ENCODE measurements around the gene DMC1. TPM values are rescaled to one million over a fixed set of nuclear protein-coding genes. Genes with fewer than 3 reads are reported as not detected.

DMC1 gene
- total RNA-seq, 1 experiment from 2014 or later: 3.2 TPM

DNA sequence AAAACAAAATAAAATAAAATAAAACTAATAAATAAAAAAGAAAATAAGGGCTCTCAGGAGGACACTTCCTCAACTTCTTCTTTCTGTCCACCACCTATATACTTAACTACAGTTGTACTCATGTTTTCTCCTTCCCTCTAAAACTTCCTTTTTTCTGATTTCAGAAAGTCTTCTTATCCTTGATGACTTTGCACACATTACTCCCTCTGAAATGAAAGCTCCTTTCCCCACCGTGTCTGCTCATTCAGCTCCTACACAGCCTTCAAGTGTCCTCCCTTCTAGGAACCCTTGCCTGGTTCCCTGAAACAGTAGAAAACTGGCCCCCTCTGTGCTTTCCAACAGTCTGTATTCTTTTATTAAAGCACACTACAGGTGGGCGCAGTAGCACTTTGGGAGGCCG, 45.6 kb downstream of the DMC1 start:
- Histone ChIP-seq H3K4me1 (ENCODE audit: control insufficient read depth, insufficient read depth, low read length) (no peaks in the 10 kb centered on the region), H3K27me3 (ENCODE audit: control insufficient read depth, insufficient read depth, low read length) (no peaks in the 10 kb centered on the region), H3K27ac (ENCODE audit: low read length) (no peak overlapping the region), H3K4me3 (ENCODE audit: low read depth in 2 of 2, low read length in 2 of 2) (no peak overlapping the region), H3K36me3 (ENCODE audit: control insufficient read depth, insufficient read depth, low read length) (no peaks in the 10 kb centered on the region), H3K9me3 (ENCODE audit: control insufficient read depth, insufficient read depth, low read depth, low read length) (no peaks in the 10 kb centered on the region)
- POLR2A ChIA-PET: no interaction called here
- CTCF ChIA-PET: no interaction called here
- DNase-seq (ENCODE audit: low read depth, low spot score) (no peak), ATAC-seq (no peak)
- no TSS peak for BruUV-seq (replicated peaks)
- in situ Hi-C loops (cut with HindIII; ENCODE audit: low pct_unique_long_range_greater_than_20kb, low sequenced_read_pairs): no loop called here
- intact Hi-C loops (cut with micrococcal nuclease; ENCODE audit: unreplicated experiment): no loop called here
- TF ChIP-seq CTCF (IDR thresholded peaks at IDR 0.05) (no peak), TCF7L2 (IDR thresholded peaks at IDR 0.05; ENCODE audit: low read depth, low read length) (no peak), POLR2AphosphoS5 (IDR thresholded peaks at IDR 0.05; ENCODE audit: low read depth, low read length) (no peak), SIN3A (IDR thresholded peaks at IDR 0.05; ENCODE audit: borderline replicate concordance, insufficient read depth, low read depth, low read length) (no peak)
- TF ChIP-seq, protein P1, sequence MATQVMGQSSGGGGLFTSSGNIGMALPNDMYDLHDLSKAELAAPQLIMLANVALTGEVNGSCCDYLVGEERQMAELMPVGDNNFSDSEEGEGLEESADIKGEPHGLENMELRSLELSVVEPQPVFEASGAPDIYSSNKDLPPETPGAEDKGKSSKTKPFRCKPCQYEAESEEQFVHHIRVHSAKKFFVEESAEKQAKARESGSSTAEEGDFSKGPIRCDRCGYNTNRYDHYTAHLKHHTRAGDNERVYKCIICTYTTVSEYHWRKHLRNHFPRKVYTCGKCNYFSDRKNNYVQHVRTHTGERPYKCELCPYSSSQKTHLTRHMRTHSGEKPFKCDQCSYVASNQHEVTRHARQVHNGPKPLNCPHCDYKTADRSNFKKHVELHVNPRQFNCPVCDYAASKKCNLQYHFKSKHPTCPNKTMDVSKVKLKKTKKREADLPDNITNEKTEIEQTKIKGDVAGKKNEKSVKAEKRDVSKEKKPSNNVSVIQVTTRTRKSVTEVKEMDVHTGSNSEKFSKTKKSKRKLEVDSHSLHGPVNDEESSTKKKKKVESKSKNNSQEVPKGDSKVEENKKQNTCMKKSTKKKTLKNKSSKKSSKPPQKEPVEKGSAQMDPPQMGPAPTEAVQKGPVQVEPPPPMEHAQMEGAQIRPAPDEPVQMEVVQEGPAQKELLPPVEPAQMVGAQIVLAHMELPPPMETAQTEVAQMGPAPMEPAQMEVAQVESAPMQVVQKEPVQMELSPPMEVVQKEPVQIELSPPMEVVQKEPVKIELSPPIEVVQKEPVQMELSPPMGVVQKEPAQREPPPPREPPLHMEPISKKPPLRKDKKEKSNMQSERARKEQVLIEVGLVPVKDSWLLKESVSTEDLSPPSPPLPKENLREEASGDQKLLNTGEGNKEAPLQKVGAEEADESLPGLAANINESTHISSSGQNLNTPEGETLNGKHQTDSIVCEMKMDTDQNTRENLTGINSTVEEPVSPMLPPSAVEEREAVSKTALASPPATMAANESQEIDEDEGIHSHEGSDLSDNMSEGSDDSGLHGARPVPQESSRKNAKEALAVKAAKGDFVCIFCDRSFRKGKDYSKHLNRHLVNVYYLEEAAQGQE (IDR thresholded peaks at IDR 0.05; ENCODE audit: insufficient read depth in 1 of 2, low read depth in 2 of 2, low read length in 1 of 2): no peak

DNA sequence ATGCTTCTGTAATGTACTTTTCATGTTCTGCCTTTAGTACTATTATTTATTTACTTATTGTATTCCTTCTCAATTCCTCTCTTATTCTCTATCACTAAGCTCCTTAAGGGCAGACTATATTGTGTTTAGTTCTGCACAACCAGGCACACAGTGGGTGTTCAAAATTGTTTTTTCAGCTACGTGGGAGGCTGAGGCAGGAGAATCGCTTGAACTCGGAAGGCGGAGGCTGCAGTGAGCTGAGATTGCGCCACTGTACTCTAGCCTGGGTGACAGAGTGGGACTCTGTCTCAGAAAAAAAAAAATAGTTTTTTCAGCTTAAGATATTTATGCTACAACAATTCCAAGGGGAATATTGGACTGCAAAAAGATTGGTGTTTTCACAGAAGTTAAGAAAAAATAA, 46.5 kb downstream of the DMC1 start:
- H3K36me3 ChIP-seq (ENCODE audit: control insufficient read depth, insufficient read depth, low read length): no peaks in the 10 kb centered on the region
- TF ChIP-seq SIN3A (IDR thresholded peaks at IDR 0.05; ENCODE audit: borderline replicate concordance, insufficient read depth, low read depth, low read length) (no peak), POLR2AphosphoS5 (IDR thresholded peaks at IDR 0.05; ENCODE audit: low read depth, low read length) (no peak), CTCF (IDR thresholded peaks at IDR 0.05) (no peak), TCF7L2 (IDR thresholded peaks at IDR 0.05; ENCODE audit: low read depth, low read length) (no peak)
- TF ChIP-seq, protein P1 (IDR thresholded peaks at IDR 0.05; ENCODE audit: insufficient read depth in 1 of 2, low read depth in 2 of 2, low read length in 1 of 2): no peak
- ChIA-PET CTCF (no interaction called here), POLR2A (no interaction called here)
- H3K4me3 ChIP-seq (ENCODE audit: low read depth in 2 of 2, low read length in 2 of 2): no peak overlapping the region
- H3K27ac ChIP-seq (ENCODE audit: low read length): no peak overlapping the region
- no peaks in the 10 kb centered on the region for H3K4me1 ChIP-seq (ENCODE audit: control insufficient read depth, insufficient read depth, low read length)
- ATAC-seq (no peak), DNase-seq (ENCODE audit: low read depth, low spot score) (no peak)
- H3K9me3 ChIP-seq (ENCODE audit: control insufficient read depth, insufficient read depth, low read depth, low read length): no peaks in the 10 kb centered on the region
- in situ Hi-C loops (cut with HindIII; ENCODE audit: low pct_unique_long_range_greater_than_20kb, low sequenced_read_pairs) (no loop called here), intact Hi-C loops (cut with micrococcal nuclease; ENCODE audit: unreplicated experiment) (no loop called here)
- BruUV-seq (replicated peaks): no TSS peak
- no peaks in the 10 kb centered on the region for H3K27me3 ChIP-seq (ENCODE audit: control insufficient read depth, insufficient read depth, low read length)
